ENCODE data around the gene TPMT. TPM values are rescaled to one million over a fixed set of nuclear protein-coding genes. Genes with fewer than 3 reads are reported as not detected.

Gene TPMT
- total RNA-seq, 2 donors from 2014 or later, result 19.4 to 21.4 TPM

Other genes with a start within 250 kb of the TPMT start
- 10 to 100 TPM; 36.8 to 57.5 TPM for gene KIF13A, start 167.4 kb downstream of the TPMT start, total RNA-seq
- 1 to 10 TPM; 2.7 to 4.8 TPM for gene NHLRC1, start 32.4 kb downstream of the TPMT start, total RNA-seq
- 10 to 100 TPM; 11.0 to 31.8 TPM for gene KDM1B, start 345 bp upstream of the TPMT start, total RNA-seq
- gene DEK, start 109.5 kb upstream of the TPMT start, total RNA-seq, result 100 to 1,000 TPM in 1 of 2 donors, 10 to 100 TPM in 1; 74.1 to 133 TPM
- 10 to 100 TPM; 25.3 to 50.8 TPM for gene RNF144B, start 232.3 kb upstream of the TPMT start, total RNA-seq

All from prostate gland (tissue), 2 donors.